Epithelial cell of esophagus (primary cell): ENCODE data around the gene OLFM2.

Source experiments
- DNase-seq: peaks from one replicate; pipeline ENCODE4 v3.0.0; 2010; ENCODE audit warnings: low read depth
- H3K4me3 ChIP-seq: 2 replicates; pipeline ENCODE4 v1.5.1; 2011; ENCODE audit warnings: mild to moderate bottlenecking, low read length, control low read depth
- CTCF ChIP-seq: IDR thresholded peaks from 2 replicates; pipeline ENCODE4 v1.5.1; 2011; ENCODE audit warnings: low read depth, mild to moderate bottlenecking, low read length, control low read depth, inconsistent platforms; ENCODE audit not compliant: insufficient read depth; ENCODE audit errors: missing control alignments

OLFM2 gene

GRCh38 chr19:9916719-9917118 is 19.6 kb downstream of the OLFM2 start:
- TF ChIP-seq CTCF = no peak
- DNase-seq = no peak
- H3K4me3 ChIP-seq = no peak overlapping the region

- H3K4me3 ChIP-seq = peak overlapping the region; percentile 49
- peak; percentile 84 for DNase-seq
- TF ChIP-seq CTCF = peak; percentile 35
These were observed 21.8 kb downstream of the OLFM2 start for GRCh38 chr19:9914315-9915207.

GRCh38 chr19:9914001-9914314 is 22.4 kb downstream of the OLFM2 start:
- no peak for TF ChIP-seq CTCF
- DNase-seq = no peak

GRCh38 chr19:9913237-9914000 is 22.9 kb downstream of the OLFM2 start:
- H3K4me3 ChIP-seq = no peak overlapping the region
- DNase-seq = no peak
- no peak for TF ChIP-seq CTCF

More at GRCh38 chr19:9914001-9914314, 22.4 kb downstream of the OLFM2 start:
- peak overlapping the region; percentile 49 for H3K4me3 ChIP-seq

GRCh38 chr19:9912551-9913236 is 23.6 kb downstream of the OLFM2 start:
- no peak for TF ChIP-seq CTCF
- no peak for DNase-seq
- no peak overlapping the region for H3K4me3 ChIP-seq

GRCh38 chr19:9911524-9912185 is 24.7 kb downstream of the OLFM2 start:
- DNase-seq = no peak
- no peak overlapping the region for H3K4me3 ChIP-seq
- no peak for TF ChIP-seq CTCF
